ENCODE results near the gene EHMT1.

EHMT1 gene

DNA sequence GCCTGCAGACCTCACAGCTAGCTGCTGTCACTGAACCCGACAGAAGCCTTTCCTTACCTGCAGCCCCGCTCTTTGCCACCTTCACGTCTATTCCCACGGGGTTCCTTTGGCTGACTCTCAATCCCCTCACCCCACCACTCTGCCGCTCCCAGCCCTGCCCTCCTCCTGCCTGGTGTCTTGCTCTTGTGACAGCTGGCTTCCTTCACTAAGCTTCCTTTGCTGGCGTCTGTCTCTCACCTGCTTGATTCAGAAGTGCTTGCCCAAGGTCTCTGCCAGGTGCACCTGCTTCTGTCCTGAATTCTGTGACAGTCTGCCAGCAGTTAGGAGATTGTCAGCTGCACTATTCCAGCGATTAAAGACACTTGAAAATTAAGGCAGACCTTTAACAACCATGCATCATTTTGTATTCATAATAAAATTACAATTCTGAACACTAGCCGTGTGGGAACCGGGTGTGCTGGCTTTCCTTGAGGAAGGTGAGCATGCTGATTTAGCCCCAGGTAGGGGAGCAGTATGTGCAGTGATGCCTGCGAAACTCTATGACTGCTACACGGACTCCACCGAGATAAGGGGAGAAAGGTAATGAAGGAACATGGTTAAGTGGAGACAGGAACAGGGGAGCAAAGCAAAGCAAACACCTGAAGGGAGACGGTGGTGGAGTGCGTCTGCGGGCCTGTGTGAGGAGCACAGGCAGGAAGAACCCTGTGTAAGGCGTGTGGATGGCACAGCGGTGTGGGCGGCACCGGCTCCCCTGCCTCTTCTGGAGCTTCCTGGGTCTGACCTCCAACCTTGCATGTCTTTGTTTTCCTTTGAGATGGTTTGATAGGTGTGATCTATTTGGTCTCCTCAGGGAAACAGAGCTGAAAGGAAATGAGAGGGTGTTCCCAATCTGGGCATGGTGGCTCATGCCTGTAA lies 178.7 kb downstream of the EHMT1 start:
- no peak for TF ChIP-seq SIN3A (IDR thresholded peaks at IDR 0.05; ENCODE audit: borderline replicate concordance, insufficient read depth, low read length)
- no peak for TF ChIP-seq TAF1 (IDR thresholded peaks at IDR 0.05; ENCODE audit: borderline replicate concordance, insufficient read depth, low read length)
- TF ChIP-seq POLR2AphosphoS5 (IDR thresholded peaks at IDR 0.05; ENCODE audit: low read depth, low read length) = no peak
- TF ChIP-seq, protein P1, sequence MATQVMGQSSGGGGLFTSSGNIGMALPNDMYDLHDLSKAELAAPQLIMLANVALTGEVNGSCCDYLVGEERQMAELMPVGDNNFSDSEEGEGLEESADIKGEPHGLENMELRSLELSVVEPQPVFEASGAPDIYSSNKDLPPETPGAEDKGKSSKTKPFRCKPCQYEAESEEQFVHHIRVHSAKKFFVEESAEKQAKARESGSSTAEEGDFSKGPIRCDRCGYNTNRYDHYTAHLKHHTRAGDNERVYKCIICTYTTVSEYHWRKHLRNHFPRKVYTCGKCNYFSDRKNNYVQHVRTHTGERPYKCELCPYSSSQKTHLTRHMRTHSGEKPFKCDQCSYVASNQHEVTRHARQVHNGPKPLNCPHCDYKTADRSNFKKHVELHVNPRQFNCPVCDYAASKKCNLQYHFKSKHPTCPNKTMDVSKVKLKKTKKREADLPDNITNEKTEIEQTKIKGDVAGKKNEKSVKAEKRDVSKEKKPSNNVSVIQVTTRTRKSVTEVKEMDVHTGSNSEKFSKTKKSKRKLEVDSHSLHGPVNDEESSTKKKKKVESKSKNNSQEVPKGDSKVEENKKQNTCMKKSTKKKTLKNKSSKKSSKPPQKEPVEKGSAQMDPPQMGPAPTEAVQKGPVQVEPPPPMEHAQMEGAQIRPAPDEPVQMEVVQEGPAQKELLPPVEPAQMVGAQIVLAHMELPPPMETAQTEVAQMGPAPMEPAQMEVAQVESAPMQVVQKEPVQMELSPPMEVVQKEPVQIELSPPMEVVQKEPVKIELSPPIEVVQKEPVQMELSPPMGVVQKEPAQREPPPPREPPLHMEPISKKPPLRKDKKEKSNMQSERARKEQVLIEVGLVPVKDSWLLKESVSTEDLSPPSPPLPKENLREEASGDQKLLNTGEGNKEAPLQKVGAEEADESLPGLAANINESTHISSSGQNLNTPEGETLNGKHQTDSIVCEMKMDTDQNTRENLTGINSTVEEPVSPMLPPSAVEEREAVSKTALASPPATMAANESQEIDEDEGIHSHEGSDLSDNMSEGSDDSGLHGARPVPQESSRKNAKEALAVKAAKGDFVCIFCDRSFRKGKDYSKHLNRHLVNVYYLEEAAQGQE (IDR thresholded peaks at IDR 0.05; ENCODE audit: insufficient read depth in 1 of 2, low read depth in 2 of 2, low read length in 2 of 2) = no peak
- TF ChIP-seq FOXP2 (optimal IDR thresholded peaks at IDR 0.05; ENCODE audit: borderline replicate concordance, extremely low read depth, extremely low read length, insufficient read depth) = no peak

DNA sequence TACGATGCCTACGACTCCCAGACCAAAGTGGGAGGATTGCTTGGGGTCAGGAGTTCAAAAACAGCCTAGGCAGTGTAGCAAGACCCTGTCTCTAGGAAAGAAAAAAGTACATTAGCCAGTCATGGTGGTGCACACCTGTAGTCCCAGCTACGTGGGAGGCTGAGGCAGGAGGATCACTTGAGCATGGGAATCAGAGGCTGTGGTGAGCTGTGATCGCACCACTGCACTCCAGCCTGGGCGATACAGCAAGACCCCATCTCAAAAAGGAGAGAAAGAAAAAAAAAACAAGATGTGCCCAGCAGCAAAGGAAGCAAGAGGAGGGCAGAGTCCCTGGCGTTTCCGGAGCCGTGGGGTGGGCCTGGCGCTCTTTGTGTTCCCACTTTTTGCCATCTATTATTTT lies 179.3 kb downstream of the EHMT1 start:
- no peak for TF ChIP-seq FOXP2 (optimal IDR thresholded peaks at IDR 0.05; ENCODE audit: borderline replicate concordance, extremely low read depth, extremely low read length, insufficient read depth)
- TF ChIP-seq TAF1 (IDR thresholded peaks at IDR 0.05; ENCODE audit: borderline replicate concordance, insufficient read depth, low read length) = no peak
- TF ChIP-seq, protein P1 (IDR thresholded peaks at IDR 0.05; ENCODE audit: insufficient read depth in 1 of 2, low read depth in 2 of 2, low read length in 2 of 2) = no peak
- TF ChIP-seq SIN3A (IDR thresholded peaks at IDR 0.05; ENCODE audit: borderline replicate concordance, insufficient read depth, low read length) = no peak
- no peak for TF ChIP-seq POLR2AphosphoS5 (IDR thresholded peaks at IDR 0.05; ENCODE audit: low read depth, low read length)

DNA sequence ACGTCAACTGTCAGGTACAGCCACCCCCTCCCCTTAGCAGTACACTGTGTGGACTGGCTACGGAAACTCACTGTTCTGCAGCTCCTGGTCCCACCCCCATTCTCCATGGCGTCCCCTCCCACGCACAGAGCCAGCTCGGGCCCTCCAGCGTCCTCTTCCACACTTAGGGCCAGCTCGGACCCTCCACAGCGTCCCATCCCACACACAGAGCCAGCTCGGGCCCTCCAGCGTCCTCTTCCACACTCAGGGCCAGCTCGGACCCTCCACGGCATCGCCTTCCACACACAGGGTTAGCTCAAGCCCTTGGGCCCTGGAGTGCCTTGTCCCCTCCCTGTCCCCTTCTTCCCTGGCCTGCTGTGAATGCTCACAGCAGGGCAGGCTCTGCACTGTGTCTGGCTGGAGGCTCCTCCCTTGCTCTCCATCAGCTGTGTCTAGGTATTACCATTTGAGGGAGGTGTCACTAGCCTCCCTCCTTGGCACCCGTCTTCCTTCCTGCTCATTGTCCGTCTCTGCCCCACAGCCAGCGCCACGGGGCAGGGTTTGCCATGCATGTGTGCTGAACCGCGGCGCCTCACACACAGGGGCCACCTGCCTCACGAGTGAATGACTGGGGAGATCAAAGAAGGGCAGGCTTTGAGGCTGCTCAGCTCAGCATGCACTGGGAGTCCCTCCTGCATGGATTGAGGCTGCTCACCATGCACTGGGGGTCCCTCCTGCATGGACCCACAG lies 180.3 kb downstream of the EHMT1 start:
- TF ChIP-seq TAF1 (IDR thresholded peaks at IDR 0.05; ENCODE audit: borderline replicate concordance, insufficient read depth, low read length) (no peak), SIN3A (IDR thresholded peaks at IDR 0.05; ENCODE audit: borderline replicate concordance, insufficient read depth, low read length) (no peak), FOXP2 (optimal IDR thresholded peaks at IDR 0.05; ENCODE audit: borderline replicate concordance, extremely low read depth, extremely low read length, insufficient read depth) (no peak), POLR2AphosphoS5 (IDR thresholded peaks at IDR 0.05; ENCODE audit: low read depth, low read length) (no peak)
- TF ChIP-seq, protein P1 (IDR thresholded peaks at IDR 0.05; ENCODE audit: insufficient read depth in 1 of 2, low read depth in 2 of 2, low read length in 2 of 2) = no peak

DNA sequence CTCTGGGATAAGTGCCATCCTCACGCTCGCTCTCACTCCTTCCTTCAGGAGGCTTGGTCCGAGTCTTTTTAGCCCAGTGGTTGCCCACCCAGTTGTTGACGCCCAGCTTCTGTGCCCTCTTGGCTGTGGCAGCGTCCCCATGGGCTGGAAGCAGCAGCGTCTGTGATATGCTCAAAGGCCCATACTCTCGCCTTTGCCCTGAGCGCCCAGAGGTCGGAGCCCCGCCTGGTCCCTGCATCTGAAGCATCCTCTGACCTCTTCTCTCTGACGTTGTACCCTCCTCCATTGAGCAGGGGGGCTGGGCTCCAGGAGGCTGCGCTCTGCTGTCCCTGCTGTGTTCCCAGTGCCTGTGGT lies 180.8 kb downstream of the EHMT1 start:
- TF ChIP-seq TAF1 (IDR thresholded peaks at IDR 0.05; ENCODE audit: borderline replicate concordance, insufficient read depth, low read length) = no peak
- no peak for TF ChIP-seq SIN3A (IDR thresholded peaks at IDR 0.05; ENCODE audit: borderline replicate concordance, insufficient read depth, low read length)
- no peak for TF ChIP-seq POLR2AphosphoS5 (IDR thresholded peaks at IDR 0.05; ENCODE audit: low read depth, low read length)
- TF ChIP-seq, protein P1 (IDR thresholded peaks at IDR 0.05; ENCODE audit: insufficient read depth in 1 of 2, low read depth in 2 of 2, low read length in 2 of 2) = no peak
- TF ChIP-seq FOXP2 (optimal IDR thresholded peaks at IDR 0.05; ENCODE audit: borderline replicate concordance, extremely low read depth, extremely low read length, insufficient read depth) = no peak
